Erythroblast (primary cell): ENCODE data around the gene CCZ1B.
"Not testable (repeated sequence)": the region's sequence is repeated elsewhere in the genome, so short reads cannot be mapped to it uniquely, and the experiment has no call there.

Experiments
- GATA1 ChIP-seq: IDR thresholded peaks from 2 replicates; pipeline ENCODE4 v1.6.1; 2011; ENCODE audit warnings: low read depth, mild to moderate bottlenecking, control low read depth, low read length, moderate library complexity
- POLR2A ChIP-seq: IDR thresholded peaks from 2 replicates; pipeline ENCODE4 v1.6.1; 2011; ENCODE audit warnings: mild to moderate bottlenecking, low read length

- not testable (repeated sequence) for TF ChIP-seq POLR2A, GATA1
These were observed 36.8 kb upstream of the CCZ1B start for GRCh38 chr7:6862876-6863275.
